ENCODE data around the gene NFE2L2. TPM values are rescaled to one million over a fixed set of nuclear protein-coding genes. Genes with fewer than 3 reads are reported as not detected.
A peak's percentile ranks its signal among the peaks of the same experiment; 100 is the strongest.
"Not testable (repeated sequence)": the region's sequence is repeated elsewhere in the genome, so short reads cannot be mapped to it uniquely, and the experiment has no call there.

The NFE2L2 gene
- total RNA-seq, 1 donor from 2014 or later = 102 TPM

- no peak for DNase-seq (ENCODE audit: low spot score)
These were observed 7.1 kb downstream of the NFE2L2 start for GRCh38 chr2:177257471-177257870.

- DNase-seq (ENCODE audit: low spot score) = no peak
These were observed 7.8 kb downstream of the NFE2L2 start for GRCh38 chr2:177256695-177257094.

GRCh38 chr2:177256026-177256425 lies 8.5 kb downstream of the NFE2L2 start:
- DNase-seq (ENCODE audit: low spot score) = no peak

GRCh38 chr2:177255227-177255601 lies 9.3 kb downstream of the NFE2L2 start:
- DNase-seq (ENCODE audit: low spot score) = no peak

GRCh38 chr2:177254433-177255226 lies 9.9 kb downstream of the NFE2L2 start:
- DNase-seq (ENCODE audit: low spot score) = peak; percentile 36

GRCh38 chr2:177253704-177254103 lies 10.8 kb downstream of the NFE2L2 start:
- no peak for DNase-seq (ENCODE audit: low spot score)

- no peak for DNase-seq (ENCODE audit: low spot score)
These were observed 11.6 kb downstream of the NFE2L2 start for GRCh38 chr2:177252808-177253531.

- DNase-seq (ENCODE audit: low spot score) = no peak
These were observed 13.4 kb downstream of the NFE2L2 start for GRCh38 chr2:177251165-177251542.

- no peak for DNase-seq (ENCODE audit: low spot score)
These were observed 14.1 kb downstream of the NFE2L2 start for GRCh38 chr2:177250461-177250860.

- DNase-seq (ENCODE audit: low spot score) = no peak
These were observed 15.5 kb downstream of the NFE2L2 start for GRCh38 chr2:177249038-177249437.

- DNase-seq (ENCODE audit: low spot score) = no peak
These were observed 16.7 kb downstream of the NFE2L2 start for GRCh38 chr2:177247693-177248262.

- DNase-seq (ENCODE audit: low spot score) = not testable (repeated sequence)
These were observed 17.9 kb downstream of the NFE2L2 start for GRCh38 chr2:177246523-177247030.

GRCh38 chr2:177246000-177246399 lies 18.5 kb downstream of the NFE2L2 start:
- DNase-seq (ENCODE audit: low spot score) = no peak

GRCh38 chr2:177245010-177245422 lies 19.5 kb downstream of the NFE2L2 start:
- DNase-seq (ENCODE audit: low spot score) = no peak

- DNase-seq (ENCODE audit: low spot score) = no peak
These were observed 20.2 kb downstream of the NFE2L2 start for GRCh38 chr2:177244244-177244771.

GRCh38 chr2:177243476-177243875 lies 21.1 kb downstream of the NFE2L2 start:
- DNase-seq (ENCODE audit: low spot score) = no peak

- DNase-seq (ENCODE audit: low spot score) = no peak
These were observed 21.5 kb downstream of the NFE2L2 start for GRCh38 chr2:177243073-177243472.

GRCh38 chr2:177242121-177242987 lies 22.2 kb downstream of the NFE2L2 start:
- no peak for DNase-seq (ENCODE audit: low spot score)

- DNase-seq (ENCODE audit: low spot score) = no peak
These were observed 22.8 kb downstream of the NFE2L2 start for GRCh38 chr2:177241711-177242120.

- peak; percentile 75 for DNase-seq (ENCODE audit: low spot score)
These were observed 24.4 kb downstream of the NFE2L2 start for GRCh38 chr2:177239932-177240630.

- no peak for DNase-seq (ENCODE audit: low spot score)
These were observed 25.5 kb downstream of the NFE2L2 start for GRCh38 chr2:177239053-177239452.

All from mucosa of gallbladder (tissue), 1 donor.